Duodenal mucosa (tissue), 2 donors: ENCODE measurements around the gene SLC12A8.

Experiments
- H3K27ac ChIP-seq: one replicate; pipeline ENCODE4 v1.7.0; 2013; ENCODE audit warnings: low read depth, low read length
- H3K27me3 ChIP-seq, 2 donors: one replicate each; pipeline ENCODE4 v1.7.0; 2013; ENCODE audit warnings: low read length in 2 of 2, control low read depth in 1 of 2; ENCODE audit not compliant: insufficient read depth in 2 of 2, control insufficient read depth in 1 of 2
- H3K36me3 ChIP-seq, 2 donors: one replicate each; pipeline ENCODE4 v1.7.0; 2013; ENCODE audit warnings: low read length in 2 of 2, control low read depth in 1 of 2; ENCODE audit not compliant: insufficient read depth in 2 of 2, control insufficient read depth in 1 of 2
- H3K4me1 ChIP-seq, 2 donors: one replicate each; pipeline ENCODE4 v1.7.0; 2013; ENCODE audit warnings: low read length in 2 of 2, control low read depth in 1 of 2; ENCODE audit not compliant: insufficient read depth in 2 of 2, control insufficient read depth in 1 of 2
- H3K4me3 ChIP-seq, 2 donors: one replicate each; pipeline ENCODE4 v1.7.0; 2013; ENCODE audit warnings: low read length in 2 of 2, low read depth in 1 of 2
- H3K9ac ChIP-seq, 2 donors: one replicate each; pipeline ENCODE4 v1.7.0; 2013; ENCODE audit warnings: low read length in 2 of 2, low read depth in 1 of 2
- H3K9me3 ChIP-seq, 2 donors: one replicate each; pipeline ENCODE4 v1.7.0; 2013; ENCODE audit warnings: low read length in 2 of 2, control low read depth in 1 of 2; ENCODE audit not compliant: control insufficient read depth in 1 of 2

Gene SLC12A8

DNA sequence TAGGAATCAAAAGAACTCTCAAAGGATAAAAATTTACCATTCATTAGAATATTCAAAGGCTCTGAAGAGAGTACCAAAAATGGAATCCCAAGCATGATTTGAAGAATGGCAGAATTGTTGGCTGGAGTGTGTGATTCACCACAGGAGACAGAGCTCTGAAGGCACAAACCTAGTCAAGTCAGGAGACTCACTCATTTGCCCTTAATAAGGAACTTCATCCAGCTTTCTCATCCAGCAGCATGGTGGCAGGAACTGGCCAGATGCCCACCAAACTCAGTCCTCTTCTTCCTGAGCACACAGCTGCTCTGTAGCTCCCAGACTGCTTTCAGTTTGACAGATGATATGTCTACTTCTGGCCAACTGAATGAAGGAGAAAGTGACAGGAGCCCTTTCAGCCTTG is 140.2 kb downstream of the SLC12A8 start:
- Histone ChIP-seq H3K4me3 (no peak overlapping the region), H3K27ac (no peak overlapping the region), H3K9ac (no peak overlapping the region), H3K4me1 (no peaks in the 10 kb centered on the region), H3K36me3 (no peaks in the 10 kb centered on the region), H3K9me3 (no peaks in the 10 kb centered on the region), H3K27me3 (no peaks in the 10 kb centered on the region)

GRCh38 chr3:125069968-125070745 is 142.4 kb downstream of the SLC12A8 start:
- Histone ChIP-seq H3K36me3 (no peaks in the 10 kb centered on the region), H3K27ac (no peak overlapping the region)

DNA sequence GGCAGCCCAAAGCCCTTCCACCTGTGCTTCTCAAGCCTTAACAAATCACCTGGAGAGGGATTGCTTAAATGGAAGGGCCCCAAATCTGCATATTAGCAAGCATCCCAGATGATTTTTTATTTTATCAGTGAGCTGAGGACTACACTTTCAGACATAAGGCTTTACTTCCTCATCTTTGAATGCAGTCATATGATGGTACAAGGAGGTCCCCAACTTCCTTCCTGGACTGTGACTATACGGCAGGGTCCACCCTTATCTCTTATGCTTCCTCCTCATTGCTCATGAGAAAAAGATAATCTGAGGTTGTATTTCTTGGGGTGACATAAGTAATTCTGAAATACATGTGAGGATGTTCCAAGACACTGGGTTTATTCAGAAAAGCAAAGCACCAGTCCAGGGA is 143.1 kb downstream of the SLC12A8 start:
- Histone ChIP-seq H3K4me3 (no peak overlapping the region), H3K27me3 (no peaks in the 10 kb centered on the region), H3K9me3 (no peaks in the 10 kb centered on the region), H3K36me3 (no peaks in the 10 kb centered on the region), H3K4me1 (no peaks in the 10 kb centered on the region), H3K27ac (no peak overlapping the region), H3K9ac (no peak overlapping the region)

More at GRCh38 chr3:125069968-125070745, 142.4 kb downstream of the SLC12A8 start:
- Histone ChIP-seq H3K9me3 (no peaks in the 10 kb centered on the region), H3K4me3 (no peak overlapping the region), H3K4me1 (no peaks in the 10 kb centered on the region), H3K27me3 (no peaks in the 10 kb centered on the region), H3K9ac (no peak overlapping the region)

GRCh38 chr3:125068265-125068664 is 144.3 kb downstream of the SLC12A8 start:
- Histone ChIP-seq H3K9me3 (no peaks in the 10 kb centered on the region), H3K9ac (no peak overlapping the region), H3K4me3 (no peak overlapping the region), H3K36me3 (no peaks in the 10 kb centered on the region), H3K27ac (no peak overlapping the region), H3K27me3 (no peaks in the 10 kb centered on the region), H3K4me1 (no peaks in the 10 kb centered on the region)

GRCh38 chr3:125067225-125067624 is 145.3 kb downstream of the SLC12A8 start:
- Histone ChIP-seq H3K36me3 (no peaks in the 10 kb centered on the region), H3K9me3 (no peaks in the 10 kb centered on the region), H3K4me1 (no peaks in the 10 kb centered on the region), H3K9ac (no peak overlapping the region), H3K4me3 (no peak overlapping the region), H3K27me3 (no peaks in the 10 kb centered on the region), H3K27ac (no peak overlapping the region)

DNA sequence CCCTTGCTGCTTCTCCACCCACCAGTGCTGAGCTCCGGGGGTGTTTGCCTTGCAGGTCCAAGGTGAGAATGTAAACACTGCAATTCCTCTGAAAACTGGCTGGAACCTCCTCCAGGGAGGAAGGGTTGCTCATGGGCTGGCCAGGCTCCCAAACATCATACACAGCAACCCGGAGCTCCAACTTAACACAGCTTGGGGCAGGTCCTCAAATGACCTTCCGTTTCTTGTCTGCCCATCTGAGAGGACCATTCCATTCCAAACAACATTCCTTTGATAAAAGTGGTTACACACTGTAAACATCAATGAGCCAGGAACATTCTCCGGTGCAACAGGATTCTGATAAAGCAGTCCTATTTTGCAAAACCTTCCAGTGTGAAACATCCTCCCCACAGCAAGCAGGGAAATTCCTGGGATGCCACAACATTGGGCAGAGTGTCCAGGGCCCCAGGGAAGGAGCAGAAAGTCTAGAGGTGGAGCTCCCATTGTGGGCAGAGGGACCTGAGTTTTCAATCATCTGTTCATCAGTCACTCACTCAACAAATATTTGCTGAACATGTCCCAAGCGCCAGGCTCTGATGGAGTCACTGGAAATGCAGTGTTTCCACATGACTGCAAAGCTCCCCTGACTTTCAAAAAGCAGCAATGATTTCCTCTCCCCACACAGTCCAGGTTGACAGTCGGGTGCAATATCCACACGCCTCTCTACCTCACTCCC is 149.5 kb downstream of the SLC12A8 start:
- peaks cover 0 to 3% of the 10 kb centered on the region in 2 donors for H3K4me1 ChIP-seq

GRCh38 chr3:125061646-125062045 is 150.9 kb downstream of the SLC12A8 start:
- Histone ChIP-seq H3K36me3 (no peaks in the 10 kb centered on the region), H3K27me3 (peaks cover 8 to 10% of the 10 kb centered on the region in 2 donors), H3K9ac (no peak overlapping the region), H3K4me1 (peaks cover 0 to 3% of the 10 kb centered on the region in 2 donors), H3K27ac (no peak overlapping the region), H3K9me3 (no peaks in the 10 kb centered on the region), H3K4me3 (no peak overlapping the region)

More for the DNA sequence above, 149.5 kb downstream of the SLC12A8 start:
- no peak overlapping the region for H3K4me3 ChIP-seq
- H3K9me3 ChIP-seq = no peaks in the 10 kb centered on the region
- peaks cover 0 to 6% of the 10 kb centered on the region in 2 donors for H3K27me3 ChIP-seq
- H3K36me3 ChIP-seq = no peaks in the 10 kb centered on the region
- H3K27ac ChIP-seq = no peak overlapping the region
- H3K9ac ChIP-seq = no peak overlapping the region

- H3K36me3 ChIP-seq = no peaks in the 10 kb centered on the region
- H3K4me1 ChIP-seq = peaks cover 0 to 8% of the 10 kb centered on the region in 2 donors
- H3K27ac ChIP-seq = no peak overlapping the region
- H3K4me3 ChIP-seq = no peak overlapping the region
- peaks cover 8 to 14% of the 10 kb centered on the region in 2 donors for H3K27me3 ChIP-seq
- H3K9me3 ChIP-seq = no peaks in the 10 kb centered on the region
- H3K9ac ChIP-seq = no peak overlapping the region
Measured at GRCh38 chr3:125061170-125061569, 151.4 kb downstream of the SLC12A8 start.

- Histone ChIP-seq H3K4me3 (no peak overlapping the region), H3K9me3 (no peaks in the 10 kb centered on the region), H3K27ac (no peak overlapping the region), H3K36me3 (no peaks in the 10 kb centered on the region), H3K4me1 (peaks cover 7 to 10% of the 10 kb centered on the region in 2 donors), H3K27me3 (peaks cover 8 to 15% of the 10 kb centered on the region in 2 donors), H3K9ac (no peak overlapping the region)
Measured at GRCh38 chr3:125059488-125060245, 152.9 kb downstream of the SLC12A8 start.

DNA sequence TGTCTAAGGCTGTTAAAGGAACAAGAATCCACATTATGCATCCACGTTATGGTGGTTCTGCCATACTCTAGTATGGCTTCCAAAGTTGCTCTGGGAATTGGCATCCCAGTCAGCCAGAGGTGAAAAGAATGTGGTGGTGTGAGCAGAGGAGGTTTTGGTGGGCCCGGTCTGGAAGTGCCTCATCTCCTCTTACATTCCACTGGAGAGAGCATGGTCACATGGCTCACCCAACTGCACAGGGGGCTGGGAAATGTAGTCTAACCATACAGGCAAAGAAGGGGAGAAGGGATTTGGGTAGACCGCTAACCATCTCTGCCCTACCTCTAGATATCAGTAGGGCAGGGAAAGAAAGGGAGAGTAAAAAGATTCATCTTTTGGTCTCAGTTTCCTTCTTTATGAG is 153.6 kb downstream of the SLC12A8 start:
- no peaks in the 10 kb centered on the region for H3K36me3 ChIP-seq
- no peak overlapping the region for H3K27ac ChIP-seq
- no peak overlapping the region for H3K9ac ChIP-seq
- peaks cover 8 to 15% of the 10 kb centered on the region in 2 donors for H3K27me3 ChIP-seq
- peaks cover 12 to 17% of the 10 kb centered on the region in 2 donors for H3K4me1 ChIP-seq
- no peaks in the 10 kb centered on the region for H3K9me3 ChIP-seq
- no peak overlapping the region for H3K4me3 ChIP-seq
